ENCODE results near the gene ROBO1.
"Not testable (repeated sequence)": the region's sequence is repeated elsewhere in the genome, so short reads cannot be mapped to it uniquely, and the experiment has no call there.

The ROBO1 gene

DNA sequence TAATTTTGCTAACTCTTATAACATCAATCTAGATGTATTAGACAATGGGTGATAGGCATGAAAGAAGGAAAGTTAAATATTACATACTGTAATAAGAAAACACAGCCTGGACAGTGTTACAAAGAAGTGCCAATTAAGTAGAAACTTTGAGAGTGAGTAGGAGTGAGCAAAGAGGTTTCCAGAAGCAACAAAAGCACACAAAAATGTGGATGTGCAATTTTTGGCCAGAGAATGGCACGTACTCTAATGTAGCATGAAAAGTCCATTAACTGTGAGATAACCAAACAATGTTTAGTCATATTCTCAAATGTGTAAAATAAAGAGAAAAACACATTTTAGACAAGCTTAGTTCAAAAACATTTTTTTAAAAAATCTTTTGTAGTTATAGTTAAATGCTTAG is 567.3 kb downstream of the ROBO1 start:
- TF ChIP-seq, protein P1, sequence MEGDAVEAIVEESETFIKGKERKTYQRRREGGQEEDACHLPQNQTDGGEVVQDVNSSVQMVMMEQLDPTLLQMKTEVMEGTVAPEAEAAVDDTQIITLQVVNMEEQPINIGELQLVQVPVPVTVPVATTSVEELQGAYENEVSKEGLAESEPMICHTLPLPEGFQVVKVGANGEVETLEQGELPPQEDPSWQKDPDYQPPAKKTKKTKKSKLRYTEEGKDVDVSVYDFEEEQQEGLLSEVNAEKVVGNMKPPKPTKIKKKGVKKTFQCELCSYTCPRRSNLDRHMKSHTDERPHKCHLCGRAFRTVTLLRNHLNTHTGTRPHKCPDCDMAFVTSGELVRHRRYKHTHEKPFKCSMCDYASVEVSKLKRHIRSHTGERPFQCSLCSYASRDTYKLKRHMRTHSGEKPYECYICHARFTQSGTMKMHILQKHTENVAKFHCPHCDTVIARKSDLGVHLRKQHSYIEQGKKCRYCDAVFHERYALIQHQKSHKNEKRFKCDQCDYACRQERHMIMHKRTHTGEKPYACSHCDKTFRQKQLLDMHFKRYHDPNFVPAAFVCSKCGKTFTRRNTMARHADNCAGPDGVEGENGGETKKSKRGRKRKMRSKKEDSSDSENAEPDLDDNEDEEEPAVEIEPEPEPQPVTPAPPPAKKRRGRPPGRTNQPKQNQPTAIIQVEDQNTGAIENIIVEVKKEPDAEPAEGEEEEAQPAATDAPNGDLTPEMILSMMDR (IDR thresholded peaks at IDR 0.05) = no peak
- no peak overlapping the region for H3K4me3 ChIP-seq
- DNase-seq (ENCODE audit: low spot score) = no peak
- no peak overlapping the region for H3K27ac ChIP-seq

- no peak for DNase-seq (ENCODE audit: low spot score)
- Histone ChIP-seq H3K4me3 (no peak overlapping the region), H3K27ac (no peak overlapping the region)
- TF ChIP-seq, protein P1 (IDR thresholded peaks at IDR 0.05) = no peak
Measured at GRCh38 chr3:79199966-79200365, 567.8 kb downstream of the ROBO1 start.

DNA sequence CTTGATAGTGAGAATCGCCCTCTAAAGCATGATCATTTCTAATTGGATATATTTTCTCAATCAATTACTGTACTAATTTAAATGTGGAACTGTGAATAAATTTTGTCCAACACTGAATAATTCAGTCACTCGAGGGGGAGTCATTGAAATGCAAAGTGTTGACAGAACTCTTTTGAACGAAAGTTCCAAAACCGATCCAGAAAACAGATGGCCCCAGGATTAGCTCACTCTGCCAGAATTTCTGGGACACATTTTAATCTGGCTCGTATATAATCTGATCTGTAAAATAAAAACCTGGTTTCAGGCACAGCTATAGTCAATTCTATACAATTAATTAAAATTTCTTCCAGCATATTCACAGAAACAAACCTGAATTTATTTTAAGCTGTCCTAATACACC is 580.4 kb downstream of the ROBO1 start:
- Histone ChIP-seq H3K27ac (no peak overlapping the region), H3K4me3 (no peak overlapping the region)
- no peak for DNase-seq (ENCODE audit: low spot score)
- TF ChIP-seq, protein P1 (IDR thresholded peaks at IDR 0.05) = no peak

DNA sequence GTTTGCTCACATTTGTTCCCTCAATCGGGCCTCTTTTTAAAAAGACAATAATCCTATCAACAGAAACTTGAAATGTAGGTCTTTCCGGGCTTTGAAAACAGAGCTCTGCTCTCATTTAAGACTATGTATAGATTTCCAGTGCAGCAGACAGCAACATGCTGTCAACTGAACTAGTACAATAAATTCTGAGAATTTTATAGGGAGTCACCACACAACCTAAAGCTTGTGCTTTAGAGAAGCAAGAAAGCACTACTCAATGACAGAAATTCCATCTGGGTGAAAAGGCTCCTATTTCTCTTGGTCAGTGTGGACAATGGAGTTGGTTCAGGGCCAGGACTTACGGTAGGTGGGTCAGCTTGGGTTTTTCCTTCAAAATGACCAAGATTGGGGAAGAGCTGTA is 583.5 kb downstream of the ROBO1 start:
- TF ChIP-seq, protein P1 (IDR thresholded peaks at IDR 0.05) = no peak
- Histone ChIP-seq H3K4me3 (no peak overlapping the region), H3K27ac (no peak overlapping the region)
- DNase-seq (ENCODE audit: low spot score) = no peak

GRCh38 chr3:79183496-79183895 is 584.3 kb downstream of the ROBO1 start:
- DNase-seq (ENCODE audit: low spot score) = no peak
- no peak overlapping the region for H3K4me3 ChIP-seq
- H3K27ac ChIP-seq = no peak overlapping the region
- TF ChIP-seq, protein P1 (IDR thresholded peaks at IDR 0.05) = no peak

DNA sequence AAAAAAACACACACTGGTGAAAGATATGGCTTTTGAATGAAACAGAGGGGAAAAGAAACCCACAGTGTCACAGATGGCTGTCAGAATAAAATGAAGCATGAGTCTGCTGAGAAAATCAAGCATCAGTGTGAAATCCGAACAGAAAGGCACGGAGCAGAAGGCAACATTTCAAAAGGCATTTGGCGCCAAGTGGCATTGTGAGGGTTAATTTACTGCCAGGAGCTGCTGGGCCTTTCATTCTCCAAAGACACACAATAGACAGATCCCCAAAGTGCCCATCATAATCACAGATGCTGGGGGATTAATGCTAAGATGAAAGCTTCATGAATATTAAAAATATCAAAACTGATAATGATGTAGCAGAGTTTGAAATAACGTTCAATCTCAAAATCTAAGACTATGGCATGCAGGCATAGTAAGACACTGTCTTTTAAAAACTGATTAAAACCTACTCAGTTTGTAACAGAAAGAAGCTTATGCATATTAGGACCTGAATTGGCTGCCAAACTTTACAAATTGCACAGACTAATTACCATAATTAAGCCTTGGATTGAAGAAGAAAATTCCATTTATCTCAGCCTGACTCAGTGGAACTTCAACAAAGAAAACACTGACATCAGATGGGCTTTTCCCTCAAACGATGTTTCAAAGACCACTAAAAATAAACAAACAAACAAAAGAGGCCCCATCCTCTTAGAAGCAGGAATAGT is 589.2 kb downstream of the ROBO1 start:
- TF ChIP-seq, protein P1 (IDR thresholded peaks at IDR 0.05) = no peak
- no peak overlapping the region for H3K4me3 ChIP-seq

GRCh38 chr3:79175870-79176269 is 591.9 kb downstream of the ROBO1 start:
- Histone ChIP-seq H3K27ac (no peak overlapping the region), H3K4me3 (no peak overlapping the region)
- TF ChIP-seq, protein P1 (IDR thresholded peaks at IDR 0.05) = no peak
- no peak for DNase-seq (ENCODE audit: low spot score)

More for the DNA sequence above, 589.2 kb downstream of the ROBO1 start:
- H3K27ac ChIP-seq = no peak overlapping the region
- no peak for DNase-seq (ENCODE audit: low spot score)

DNA sequence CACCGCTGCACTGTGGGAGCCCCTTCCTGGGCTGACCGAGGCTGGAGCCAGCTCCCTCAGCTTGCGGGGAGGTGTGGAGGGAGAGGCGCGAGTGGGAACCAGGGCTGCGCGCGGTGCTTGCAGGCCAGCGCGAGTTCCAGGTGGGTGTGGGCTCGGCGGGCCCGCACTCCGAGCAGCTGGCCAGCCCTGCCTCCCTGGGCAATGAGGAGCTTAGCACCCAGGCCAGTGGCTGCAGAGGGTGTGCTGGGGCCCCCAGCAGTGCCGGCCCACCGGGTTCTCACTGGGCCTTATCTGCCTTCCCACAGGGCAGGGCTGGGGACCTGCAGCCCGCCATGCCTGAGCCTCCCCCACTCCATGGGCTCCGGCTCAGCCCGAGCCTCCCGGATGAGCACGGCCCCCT is 594.5 kb downstream of the ROBO1 start:
- DNase-seq (ENCODE audit: low spot score); H3K27ac ChIP-seq: not testable (repeated sequence)

More for the DNA sequence above, 594.5 kb downstream of the ROBO1 start:
- not testable (repeated sequence) for H3K4me3 ChIP-seq

Measured in coronary artery (tissue), 2 donors.